Measurements from ENCODE around the gene UPP1.
"Not testable (repeated sequence)": the region's sequence is repeated elsewhere in the genome, so short reads cannot be mapped to it uniquely, and the experiment has no call there.

Gene UPP1

GRCh38 chr7:48113275-48113674 lies 24.2 kb downstream of the UPP1 start:
- DNase-seq, result no peak

- no peak for DNase-seq
Measured at GRCh38 chr7:48114115-48114514, 25.1 kb downstream of the UPP1 start.

DNA sequence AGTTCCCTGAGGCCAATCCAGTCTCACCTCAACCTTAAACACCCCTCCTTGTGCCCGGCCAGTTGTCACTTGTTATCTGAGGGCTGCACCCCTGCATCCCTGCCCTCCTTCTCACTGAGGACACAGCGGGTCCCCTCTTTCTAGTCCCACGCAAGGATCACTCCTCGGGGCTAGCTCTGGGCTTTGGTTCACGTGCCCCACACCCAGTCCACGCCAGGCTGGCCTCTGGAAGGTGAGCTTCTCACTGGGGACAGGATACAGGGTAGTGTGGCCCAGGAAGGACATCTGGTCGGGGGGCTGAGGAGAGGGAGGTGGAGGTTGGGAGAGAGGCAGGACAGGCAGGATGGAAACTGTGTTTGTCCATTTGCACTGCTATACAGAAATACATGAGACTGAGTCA lies 25.5 kb downstream of the UPP1 start:
- no peak for DNase-seq

DNA sequence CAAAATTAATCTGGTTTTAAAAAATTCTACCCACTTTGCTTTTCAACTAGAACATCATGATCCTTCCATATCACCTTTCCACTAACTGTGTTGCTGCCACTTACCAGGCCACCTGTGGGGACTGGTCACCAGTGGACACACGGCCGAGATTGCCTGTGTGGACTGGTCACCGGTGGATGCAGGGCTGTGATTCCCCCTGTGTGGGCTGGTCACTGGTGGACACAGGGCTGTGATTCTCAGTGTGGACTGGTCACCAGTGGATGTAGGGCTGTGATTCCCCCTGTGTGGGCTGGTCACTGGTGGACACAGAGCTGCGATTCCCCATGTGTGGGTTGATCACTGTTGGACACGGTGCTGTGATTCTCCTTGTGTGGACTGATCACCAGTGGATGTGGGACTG lies 27.0 kb downstream of the UPP1 start:
- no peak for DNase-seq

- no peak for DNase-seq
Measured at GRCh38 chr7:48118041-48118440, 29.0 kb downstream of the UPP1 start.

DNA sequence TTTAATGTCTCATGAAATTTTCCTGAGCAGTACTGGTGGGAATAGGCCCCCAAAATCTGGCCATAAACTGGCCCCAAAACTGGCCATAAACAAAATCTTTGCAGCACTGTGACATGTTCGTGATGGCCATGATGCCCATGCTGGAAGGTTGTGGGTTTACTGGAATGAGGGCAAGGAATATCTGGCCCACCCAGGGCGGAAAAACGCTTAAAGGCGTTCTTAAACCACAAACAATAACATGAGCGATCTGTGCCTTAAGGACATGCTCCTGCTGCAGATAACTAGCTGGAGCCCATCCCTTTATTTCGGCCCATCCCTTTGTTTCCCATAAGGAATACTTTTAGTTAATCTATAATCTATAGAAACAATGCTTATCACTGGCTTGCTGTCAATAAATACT lies 31.5 kb downstream of the UPP1 start:
- DNase-seq, result not testable (repeated sequence)

DNA sequence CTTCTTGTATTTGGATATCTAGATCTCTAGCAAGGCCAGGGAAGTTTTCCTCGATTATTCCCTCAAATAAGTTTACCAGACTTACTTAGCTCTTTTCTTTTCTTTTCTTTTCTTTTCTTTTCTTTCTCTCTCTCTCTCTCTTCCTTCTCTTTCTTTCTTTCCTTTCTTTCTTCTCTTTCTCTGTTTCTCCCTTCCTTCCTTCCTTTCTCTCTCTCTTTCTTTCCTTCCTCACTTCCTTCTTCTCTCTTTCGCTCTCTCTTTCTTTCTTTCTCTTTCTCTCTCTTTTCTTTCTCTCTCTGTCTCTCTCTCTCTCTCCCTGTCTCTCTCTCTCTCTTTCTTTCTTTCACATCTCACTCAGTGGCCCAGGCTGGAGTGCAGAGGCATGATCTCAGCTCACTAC lies 37.0 kb downstream of the UPP1 start:
- DNase-seq, result no peak

DNA sequence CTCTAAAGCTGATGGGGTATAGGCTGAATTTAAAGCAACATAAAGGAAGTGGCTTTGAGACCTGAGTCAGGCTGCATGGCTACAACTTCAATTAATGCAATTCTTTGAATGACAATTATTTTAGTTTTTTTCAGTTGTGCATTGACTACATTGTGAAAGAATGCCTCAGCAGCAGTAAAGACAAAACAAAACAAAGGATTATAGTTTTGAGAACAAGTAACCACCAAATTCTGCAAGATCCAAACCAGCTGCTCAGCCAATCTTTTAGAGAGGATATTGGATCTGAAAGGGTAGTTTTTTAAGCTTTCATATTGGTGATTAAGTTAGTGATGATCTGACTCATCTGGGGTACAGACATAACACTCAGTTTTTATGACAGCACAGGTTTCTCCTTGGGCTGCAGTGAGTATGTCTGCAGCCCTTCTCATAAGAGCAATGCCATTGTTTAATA lies 41.6 kb downstream of the UPP1 start:
- no peak for DNase-seq

GRCh38 chr7:48132792-48133191 lies 43.7 kb downstream of the UPP1 start:
- no peak for DNase-seq

DNA sequence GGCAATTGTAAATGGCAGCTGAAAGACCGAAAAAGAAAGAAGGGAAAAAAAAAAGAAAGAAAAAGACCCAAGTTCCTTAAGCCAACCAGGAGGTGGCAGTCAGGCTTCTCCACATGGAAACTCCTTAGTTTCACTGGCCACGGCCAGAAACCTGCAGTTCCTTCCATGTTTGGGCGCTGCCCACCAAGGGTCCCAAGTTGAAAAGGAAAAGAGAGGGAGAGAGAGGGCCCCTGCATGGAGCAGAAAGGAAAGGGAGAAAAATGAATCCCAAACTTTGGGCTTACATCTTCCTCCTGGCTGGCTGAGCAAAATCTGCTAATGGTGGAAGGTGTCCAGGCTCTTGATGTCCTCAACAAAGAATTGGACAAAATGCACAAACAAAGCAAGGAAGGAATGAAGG lies 50.4 kb downstream of the UPP1 start:
- no peak for DNase-seq

GRCh38 chr7:48140001-48140681 lies 51.1 kb downstream of the UPP1 start:
- no peak for DNase-seq

DNA sequence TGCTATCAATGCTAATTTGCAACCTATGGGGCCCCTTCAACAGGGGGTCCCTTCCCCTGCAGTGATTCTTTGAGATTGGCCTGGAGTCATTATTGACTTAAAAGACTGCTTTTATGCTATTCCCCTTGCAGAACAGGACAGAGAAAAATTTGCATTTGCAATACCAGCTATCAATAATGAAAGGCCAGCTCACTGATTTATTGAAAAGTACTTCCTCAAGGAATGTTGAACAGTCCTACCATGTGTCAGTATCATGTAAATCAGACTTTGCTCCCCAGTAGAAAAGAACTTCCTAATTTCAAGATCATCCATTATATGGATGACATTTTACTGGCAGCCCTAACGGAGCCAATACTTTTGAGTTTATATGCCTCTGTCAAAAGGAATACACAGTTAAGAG lies 52.5 kb downstream of the UPP1 start:
- no peak for DNase-seq

DNA sequence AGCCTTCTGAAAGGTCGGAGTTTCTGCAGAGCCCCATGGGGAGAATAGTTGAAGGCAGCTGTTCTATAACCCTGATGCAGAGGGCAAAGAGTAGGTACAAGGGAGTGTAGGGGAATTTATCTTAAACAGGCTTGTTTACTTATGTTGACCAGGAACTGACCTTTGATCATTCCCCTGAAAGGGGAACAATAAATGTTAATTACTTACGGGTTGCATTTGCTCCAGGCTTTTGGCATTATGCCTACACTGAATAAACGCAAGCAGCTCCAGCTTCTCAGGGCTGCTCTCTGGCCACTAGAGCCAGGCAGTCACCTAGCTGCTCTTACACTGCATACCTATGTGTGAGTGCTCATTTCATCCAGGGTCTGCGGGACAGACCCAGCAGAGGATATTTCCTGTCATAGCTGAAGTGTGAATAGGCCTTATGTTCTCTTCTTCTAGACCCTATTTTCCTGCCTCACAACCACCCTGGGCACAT lies 55.3 kb downstream of the UPP1 start:
- DNase-seq, result no peak

DNA sequence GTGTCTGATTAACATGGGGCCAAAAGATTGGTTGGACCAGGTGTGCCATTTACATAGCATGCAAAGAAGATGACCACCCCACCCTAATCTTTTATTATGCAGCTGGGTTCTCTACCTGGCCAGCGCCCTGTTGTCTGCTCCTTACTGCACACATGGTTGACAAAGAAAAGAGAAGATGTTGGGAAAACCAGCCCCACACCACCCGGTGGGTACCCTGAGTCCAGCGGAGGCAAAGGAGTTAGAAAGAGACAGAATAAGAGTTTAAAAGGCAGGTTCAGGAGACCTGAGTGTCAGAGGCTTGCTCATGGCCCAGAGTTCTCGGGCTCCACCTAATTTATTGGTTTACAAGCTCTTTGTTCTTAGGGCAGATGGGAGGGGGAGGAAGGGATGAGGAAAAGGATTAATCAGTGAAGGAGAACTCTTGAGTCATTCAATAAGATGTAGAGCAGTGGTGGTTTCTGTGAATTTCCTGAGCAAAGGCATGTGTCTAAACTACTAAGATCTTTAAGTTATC lies 58.1 kb downstream of the UPP1 start:
- no peak for DNase-seq

DNA sequence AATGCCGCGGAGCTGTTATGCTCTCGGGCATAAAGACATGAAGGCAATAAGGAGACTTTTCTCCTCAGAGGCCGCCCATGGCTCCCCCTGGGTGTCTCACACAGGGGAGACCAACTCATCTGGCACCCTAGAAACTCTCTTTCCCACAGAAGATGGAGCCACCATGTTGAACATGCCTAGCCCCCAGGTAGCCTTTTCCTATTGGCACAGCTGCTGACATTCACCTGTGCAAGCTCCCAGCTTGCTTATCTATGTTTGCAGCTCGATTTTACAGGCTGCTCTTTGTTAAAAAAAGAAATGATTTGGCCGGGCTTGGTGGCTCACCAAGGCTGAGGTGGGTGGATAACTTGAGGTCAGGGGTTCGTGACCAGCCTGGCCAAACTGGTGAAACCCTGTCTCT lies 58.6 kb downstream of the UPP1 start:
- DNase-seq, result not testable (repeated sequence)

DNA sequence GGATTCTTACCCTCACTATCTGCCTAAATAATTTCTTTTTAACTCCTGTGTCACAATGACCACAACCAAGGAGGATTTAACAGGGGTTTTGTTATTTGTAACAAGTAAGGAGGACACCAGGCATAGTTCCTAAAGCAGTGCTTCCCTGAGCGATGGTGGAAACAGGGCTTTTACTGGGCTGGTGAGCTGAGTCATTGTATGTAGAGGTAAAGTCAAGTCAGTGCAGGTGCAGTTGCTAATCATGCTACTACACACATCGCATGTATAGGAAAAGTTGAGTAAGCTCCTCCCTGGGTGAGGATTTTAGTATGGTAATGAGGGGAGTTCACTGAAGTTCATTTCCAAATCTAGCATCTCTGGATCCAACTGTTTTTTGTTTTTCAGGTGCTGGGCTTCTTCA lies 59.2 kb downstream of the UPP1 start:
- no peak for DNase-seq

- no peak for DNase-seq
Measured at GRCh38 chr7:48149058-48149457, 60.0 kb downstream of the UPP1 start.

DNA sequence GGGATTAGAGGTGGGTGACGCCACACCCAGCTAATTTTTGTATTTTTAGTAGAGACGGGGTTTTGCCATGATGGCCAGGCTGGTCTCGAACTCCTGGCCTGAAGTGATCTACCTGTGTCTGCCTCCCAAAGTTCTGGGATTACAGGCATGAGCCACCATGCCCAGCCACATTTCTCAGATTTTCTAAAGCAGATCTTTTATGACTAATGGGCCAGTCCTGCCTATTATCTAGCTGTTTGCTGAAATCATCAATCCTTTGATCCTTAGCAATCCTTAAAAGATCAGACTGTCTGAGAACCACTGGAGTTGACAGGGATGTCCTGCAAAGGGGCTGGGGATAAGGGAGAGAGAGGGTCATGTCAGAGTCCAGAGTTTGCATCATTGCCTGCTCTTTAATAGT lies 61.0 kb downstream of the UPP1 start:
- no peak for DNase-seq

DNA sequence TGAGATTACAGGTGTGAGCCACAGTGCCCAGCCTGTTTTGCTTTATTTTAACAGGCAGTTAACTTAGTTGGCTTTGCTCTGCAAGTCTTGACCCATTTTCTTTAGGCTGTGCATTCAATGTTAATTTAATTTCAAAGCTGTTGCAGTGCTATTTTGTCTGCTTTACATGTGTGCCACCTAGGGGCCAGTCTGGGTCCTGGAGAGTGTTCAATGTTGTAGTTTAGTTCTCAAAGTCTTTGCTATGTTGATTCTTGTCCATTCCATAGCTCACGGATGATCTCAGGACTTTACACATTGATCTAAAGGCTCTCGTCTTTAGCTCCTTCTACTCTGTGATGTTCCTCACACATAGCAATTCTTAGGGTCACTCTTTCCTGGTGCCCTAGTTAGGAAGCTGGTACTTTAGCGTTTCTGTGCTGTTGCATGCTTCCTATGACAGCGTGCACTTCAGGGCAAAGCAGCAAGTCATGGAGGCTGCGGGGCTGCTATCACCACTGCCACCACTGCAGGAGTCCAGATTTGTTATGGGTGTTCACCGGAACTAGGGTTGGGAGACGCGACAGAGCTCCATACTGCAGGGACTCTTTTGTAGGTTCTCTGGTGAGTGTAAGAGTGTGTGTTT lies 65.8 kb downstream of the UPP1 start:
- no peak for DNase-seq

All from stimulated activated CD4-positive, alpha-beta T cell treated with anti-CD3 and anti-CD28 coated beads, Interleukin-12 subunit alpha, Interleukin-12 subunit beta, amount 100 ng/mL, for 4 hours (primary cell).